Thyroid gland (tissue), 4 donors: ENCODE results near the gene TCF19. TPM values are rescaled to one million over a fixed set of nuclear protein-coding genes. Genes with fewer than 3 reads are reported as not detected.
A peak's percentile ranks its signal among the peaks of the same experiment; 100 is the strongest.

Experiments used
- DNase-seq, 2 donors: peaks; one replicate each; pipeline ENCODE4 v3.0.0-alpha.2; 2019
- H3K27ac ChIP-seq, 3 donors: fragments of 200-600 bp; sonication (generic); 1 replicate in 2 of 3; 2 replicates in 1 of 3; pipeline ENCODE4 v1.5.1; 2016 to 2019; ENCODE audit warnings: mild to moderate bottlenecking in 1 of 3, moderate library complexity in 1 of 3
- H3K27me3 ChIP-seq: fragments of 200-600 bp; sonication (generic); one replicate; pipeline ENCODE4 v1.5.1; 2019
- H3K36me3 ChIP-seq, 2 donors: fragments of 200-600 bp; sonication (generic); one replicate each; pipeline ENCODE4 v1.5.1; 2016 to 2019
- H3K4me1 ChIP-seq, 2 donors: fragments of 200-600 bp; sonication (generic); one replicate each; pipeline ENCODE4 v1.5.1; 2017 to 2019
- H3K4me3 ChIP-seq, 3 donors: fragments of 200-600 bp; sonication (generic); replicated peaks in 1 of 3; 1 replicate in 2 of 3; 2 replicates in 1 of 3; pipeline ENCODE4 v1.5.1; 2016; ENCODE audit warnings: mild to moderate bottlenecking in 1 of 3
- H3K9me3 ChIP-seq: fragments of 200-600 bp; sonication (generic); one replicate; pipeline ENCODE4 v1.5.1; 2017
- CTCF ChIP-seq, 6 experiments: fragments of 200-600 bp in 3 of 6; fragments of 450-650 bp in 3 of 6; sonication (generic) in 3 of 6; IDR thresholded peaks; one replicate each; pipeline ENCODE4 v1.5.1; 2016 to 2019; ENCODE audit warnings: antibody characterized with exemption in 6 of 6, mild to moderate bottlenecking in 2 of 6, inconsistent platforms in 1 of 6, moderate library complexity in 1 of 6
- POLR2A ChIP-seq, 2 donors: fragments of 450-650 bp; IDR thresholded peaks; one replicate each; pipeline ENCODE4 v1.6.1; 2017; ENCODE audit warnings: antibody characterized with exemption in 2 of 2, mild to moderate bottlenecking in 2 of 2, moderate library complexity in 1 of 2
- WGBS, 2 donors: methylation state at CpG; one replicate each; pipeline ENCODE4 v1.1.5; 2017; 5-methylcytosine and 5-hydroxymethylcytosine counted together
- intact Hi-C: fragments of 100-400 bp; cut with DNase I; formaldehyde crosslinking; loops from one replicate; pipeline ENCODE4 v1.15.1; 2023
- total RNA-seq, 4 donors: library from RNA; depleted of rRNA; stranded (reverse); fragments of >200 nt; gene quantifications; one replicate each; pipeline ENCODE4 v1.2.3, GENCODE V29; 2016

Gene TCF19
- total RNA-seq, 4 donors from 2014 or later = 1.2 to 4.9 (median 3.2) TPM

GRCh38 chr6:31128093-31128676 lies 30.2 kb upstream of the TCF19 start:
- Histone ChIP-seq H3K9me3 (no peaks in the 10 kb centered on the region), H3K27me3 (no peaks in the 10 kb centered on the region), H3K4me3 (no peak overlapping the region), H3K4me1 (peaks cover 4 to 31% of the 10 kb centered on the region in 2 donors), H3K27ac (no peak overlapping the region), H3K36me3 (no peaks in the 10 kb centered on the region)
- intact Hi-C loops = no loop called here
- peak; percentile 64 to 94 (median 72) for TF ChIP-seq CTCF (IDR thresholded peaks at IDR 0.05)
- no peak for TF ChIP-seq POLR2A (IDR thresholded peaks at IDR 0.05)
- WGBS, 2 donors = 6 to 7% methylated on average over 8 of the region's 8 CpGs
- peak; percentile 72 to 79 for DNase-seq

- 58 to 62% methylated on average over 4 of the region's 4 CpGs for WGBS, 2 donors
- no peaks in the 10 kb centered on the region for H3K27me3 ChIP-seq
- intact Hi-C loops = no loop called here
- H3K27ac ChIP-seq = no peak overlapping the region
- no peak overlapping the region for H3K4me3 ChIP-seq
- no peaks in the 10 kb centered on the region for H3K36me3 ChIP-seq
- no peak for TF ChIP-seq POLR2A (IDR thresholded peaks at IDR 0.05)
- TF ChIP-seq CTCF (IDR thresholded peaks at IDR 0.05) = no peak
- H3K4me1 ChIP-seq = peaks cover 4 to 23% of the 10 kb centered on the region in 2 donors
- DNase-seq = no peak
- no peaks in the 10 kb centered on the region for H3K9me3 ChIP-seq
These were observed 29.3 kb upstream of the TCF19 start for GRCh38 chr6:31129130-31129529.

- H3K27me3 ChIP-seq = no peaks in the 10 kb centered on the region
- WGBS, 2 donors = 94 to 99% methylated on average over 3 of the region's 3 CpGs
- intact Hi-C loops = no loop called here
- no peaks in the 10 kb centered on the region for H3K36me3 ChIP-seq
- no peak overlapping the region for H3K4me3 ChIP-seq
- H3K4me1 ChIP-seq = peaks cover 0 to 8% of the 10 kb centered on the region in 2 donors
- no peaks in the 10 kb centered on the region for H3K9me3 ChIP-seq
- TF ChIP-seq CTCF (IDR thresholded peaks at IDR 0.05) = no peak
- TF ChIP-seq POLR2A (IDR thresholded peaks at IDR 0.05) = no peak
- no peak overlapping the region for H3K27ac ChIP-seq
- no peak for DNase-seq
These were observed 27.6 kb upstream of the TCF19 start for GRCh38 chr6:31130751-31131150.

GRCh38 chr6:31131595-31131994 lies 26.8 kb upstream of the TCF19 start:
- DNase-seq = no peak
- WGBS, 2 donors = 89% methylated on average over 3 of the region's 3 CpGs

More at GRCh38 chr6:31131595-31131994, 26.8 kb upstream of the TCF19 start:
- no peaks in the 10 kb centered on the region for H3K27me3 ChIP-seq
- H3K4me1 ChIP-seq = peaks cover 0 to under 1% of the 10 kb centered on the region in 2 donors
- intact Hi-C loops = no loop called here
- H3K27ac ChIP-seq = no peak overlapping the region
- no peaks in the 10 kb centered on the region for H3K36me3 ChIP-seq
- TF ChIP-seq CTCF (IDR thresholded peaks at IDR 0.05) (no peak), POLR2A (IDR thresholded peaks at IDR 0.05) (no peak)
- no peaks in the 10 kb centered on the region for H3K9me3 ChIP-seq
- H3K4me3 ChIP-seq = no peak overlapping the region
